Endothelial cell of umbilical vein (primary cell): ENCODE measurements around the gene PAK5. TPM values are rescaled to one million over a fixed set of nuclear protein-coding genes. Genes with fewer than 3 reads are reported as not detected.

ENCODE experiments used
- BruUV-seq: library from RNA; stranded (reverse); fragments of 400-500 nt; replicated peaks from 2 replicates; lab custom pipeline; 2021; lab: Mats Ljungman, UMichigan
- CTCF ChIA-PET: fragments of 300-600, 350-600 bp; sonication (Branson Sonifier 250); formaldehyde crosslinking; loops from one replicate; lab custom pipeline; 2021; ENCODE audit warnings: antibody characterized with exemption, inconsistent platforms; lab: Charles Lee
- POLR2A ChIA-PET: fragments of 300-600, 350-600 bp; sonication (Branson Sonifier 250); formaldehyde crosslinking; loops from one replicate; lab custom pipeline; 2021; ENCODE audit warnings: antibody characterized with exemption, inconsistent platforms; lab: Charles Lee
- DNase-seq: peaks from one replicate; pipeline ENCODE4 v3.0.0-alpha.2; 2011; ENCODE audit warnings: low read depth, low spot score
- FAIRE-seq: peaks from 2 replicates; lab custom pipeline; 2011; peaks lifted over from hg19 to GRCh38; lab: Jason Lieb, UNC
- H2AFZ ChIP-seq: 2 replicates; pipeline ENCODE4 v1.6.0; 2012; ENCODE audit warnings: low read depth, low read length, control low read depth, inconsistent platforms
- H3K27ac ChIP-seq: 2 replicates; pipeline ENCODE4 v1.5.1; 2011; ENCODE audit warnings: low read depth, mild to moderate bottlenecking, control low read depth, low read length, moderate library complexity; ENCODE audit not compliant: insufficient read depth
- H3K27me3 ChIP-seq, 2 experiments: 2 replicates each; pipeline versions ENCODE4 v1.6.0 to v1.6.1; 2011; ENCODE audit warnings: low read length in 2 of 2, mixed read lengths in 1 of 2; ENCODE audit not compliant: control insufficient read depth in 2 of 2, insufficient read depth in 2 of 2
- H3K36me3 ChIP-seq, 2 experiments: 2 replicates in 1 of 2; 3 replicates in 1 of 2; pipeline ENCODE4 v1.5.1; 2011; ENCODE audit warnings: low read length in 2 of 2, mild to moderate bottlenecking in 1 of 2, moderate library complexity in 1 of 2; ENCODE audit not compliant: control insufficient read depth in 2 of 2, insufficient read depth in 2 of 2; ENCODE audit errors: extremely low read depth in 1 of 2
- H3K4me1 ChIP-seq: 3 replicates; pipeline ENCODE4 v1.5.1; 2011; ENCODE audit warnings: mild to moderate bottlenecking, low read length; ENCODE audit not compliant: control insufficient read depth, insufficient read depth; ENCODE audit errors: extremely low read depth
- H3K4me2 ChIP-seq: 2 replicates; pipeline ENCODE4 v1.6.1; 2011; ENCODE audit warnings: low read length, control low read depth, mixed read lengths; ENCODE audit not compliant: insufficient read depth
- H3K4me3 ChIP-seq, 3 experiments: fragments of 200-600 bp in 1 of 3; sonication (generic), shearing (Covaris generic) in 1 of 3; replicated peaks in 1 of 3; 2 replicates each; pipeline ENCODE4 v1.5.1; 2011 to 2016; ENCODE audit warnings: control low read depth in 3 of 3, low read length in 3 of 3, mild to moderate bottlenecking in 2 of 3, inconsistent platforms in 1 of 3, low read depth in 1 of 3, moderate library complexity in 1 of 3; ENCODE audit not compliant: insufficient read depth in 1 of 3
- H3K79me2 ChIP-seq: 2 replicates; pipeline ENCODE4 v1.6.0; 2012; ENCODE audit warnings: low read length, inconsistent platforms; ENCODE audit not compliant: control insufficient read depth, insufficient read depth
- H3K9ac ChIP-seq: replicated peaks from 2 replicates; pipeline ENCODE3; 2011; ENCODE audit warnings: low read length, control low read depth; ENCODE audit not compliant: insufficient read depth; ENCODE audit errors: extremely low read depth
- H3K9me1 ChIP-seq: replicated peaks from 3 replicates; pipeline ENCODE4 v1.6.0; 2011; ENCODE audit warnings: mild to moderate bottlenecking, low read length; ENCODE audit not compliant: control insufficient read depth, insufficient read depth; ENCODE audit errors: extremely low read depth
- H3K9me3 ChIP-seq: replicated peaks from 2 replicates; pipeline ENCODE4 v1.5.1; 2012; ENCODE audit warnings: low read length, inconsistent platforms; ENCODE audit not compliant: control insufficient read depth, insufficient read depth
- H4K20me1 ChIP-seq: replicated peaks from 2 replicates; pipeline ENCODE3; 2011; ENCODE audit warnings: mild to moderate bottlenecking, low read length; ENCODE audit not compliant: control insufficient read depth, insufficient read depth; ENCODE audit errors: extremely low read depth
- CTCF ChIP-seq, 2 donors: IDR thresholded peaks; 1 replicate in 1 of 2; 2 replicates in 1 of 2; pipeline ENCODE4 v1.5.1; 2011; ENCODE audit warnings: low read length in 2 of 2, mild to moderate bottlenecking in 2 of 2, moderate library complexity in 2 of 2, control low read depth in 1 of 2, inconsistent platforms in 1 of 2, low read depth in 1 of 2; ENCODE audit not compliant: insufficient read depth in 1 of 2; ENCODE audit errors: extremely low read depth in 1 of 2
- EZH2 ChIP-seq: IDR thresholded peaks from 2 replicates; pipeline ENCODE4 v1.6.1; 2012; ENCODE audit warnings: borderline replicate concordance, low read depth, mild to moderate bottlenecking, moderate library complexity, low read length, inconsistent platforms; ENCODE audit not compliant: severe bottlenecking
- FOS ChIP-seq: IDR thresholded peaks from 2 replicates; pipeline ENCODE4 v1.6.1; 2011; ENCODE audit warnings: mild to moderate bottlenecking, low read length, moderate library complexity, borderline replicate concordance; ENCODE audit not compliant: insufficient read depth
- GATA2 ChIP-seq: IDR thresholded peaks from 2 replicates; pipeline ENCODE4 v1.7.0; 2011; ENCODE audit warnings: low read depth, mild to moderate bottlenecking, moderate library complexity, mixed read lengths, low read length; ENCODE audit not compliant: insufficient read length, insufficient read depth
- JUN ChIP-seq: IDR thresholded peaks from 2 replicates; pipeline ENCODE4 v1.6.1; 2011; ENCODE audit warnings: borderline replicate concordance, low read depth; ENCODE audit not compliant: insufficient read length, insufficient read depth
- MYC ChIP-seq: IDR thresholded peaks from one replicate; pipeline ENCODE4 v1.6.1; 2011; ENCODE audit warnings: mild to moderate bottlenecking, low read depth, low read length
- POLR2A ChIP-seq: IDR thresholded peaks from 2 replicates; pipeline ENCODE4 v1.6.1; 2012; ENCODE audit warnings: low read depth, mild to moderate bottlenecking, control low read depth, low read length
- POLR2AphosphoS5 ChIP-seq: IDR thresholded peaks from 2 replicates; pipeline ENCODE4 v1.6.1; 2012; ENCODE audit warnings: low read depth, mild to moderate bottlenecking, control low read depth, low read length, moderate library complexity; ENCODE audit not compliant: insufficient read depth
- dilution Hi-C: fragments of 300-500 bp; cut with MboI; formaldehyde crosslinking; loops from one replicate; pipeline ENCODE4 v1.15.0; 2019; ENCODE audit warnings: low sequenced_read_pairs; ENCODE audit not compliant: extremely low pct_ligation_motif_present
- intact Hi-C: fragments of 100-400 bp; cut with micrococcal nuclease; formaldehyde crosslinking; loops from one replicate; pipeline ENCODE4 v1.10.0; 2022
- polyA plus RNA-seq, 4 experiments: library from polyadenylated mRNA; depleted of rRNA in 3 of 4; stranded (reverse) in 3 of 4; unstranded in 1 of 4; fragments of >200 nt; gene quantifications; 2 replicates each; pipeline versions ENCODE4 v1.2.1 to v1.2.3, GENCODE V29; 2011 to 2012; ENCODE audit warnings: missing spikeins in 1 of 4
- total RNA-seq: library from RNA; stranded (reverse); gene quantifications from 2 replicates; pipeline ENCODE4 v1.2.3, GENCODE V29; 2021
- TF ChIP-seq, protein P1 (sequence below): IDR thresholded peaks from 2 replicates; pipeline ENCODE4 v1.6.1; 2011; ENCODE audit not compliant: insufficient read depth, insufficient read length

The PAK5 gene
- total and polyA plus RNA-seq, 2 donors (not counting 3 experiments of a cell fraction or from before 2014, with no cell fraction given): not detected

GRCh38 chr20:9510911-9511310 lies 328.0 kb downstream of the PAK5 start:
- Histone ChIP-seq H3K9me3 (no peaks in the 10 kb centered on the region), H2AFZ (no peak overlapping the region), H3K4me3 (no peak overlapping the region), H3K79me2 (no peaks in the 10 kb centered on the region), H3K9ac (no peak overlapping the region), H4K20me1 (no peaks in the 10 kb centered on the region), H3K27ac (no peak overlapping the region), H3K36me3 (no peaks in the 10 kb centered on the region), H3K4me1 (peaks cover 4% of the 10 kb centered on the region), H3K9me1 (no peaks in the 10 kb centered on the region), H3K4me2 (no peak overlapping the region), H3K27me3 (peaks cover 72 to 97% of the 10 kb centered on the region in 2 experiments)
- FAIRE-seq (no peak), DNase-seq (no peak)
- POLR2A ChIA-PET: no interaction called here
- TF ChIP-seq GATA2: no peak
- TF ChIP-seq, protein P1, sequence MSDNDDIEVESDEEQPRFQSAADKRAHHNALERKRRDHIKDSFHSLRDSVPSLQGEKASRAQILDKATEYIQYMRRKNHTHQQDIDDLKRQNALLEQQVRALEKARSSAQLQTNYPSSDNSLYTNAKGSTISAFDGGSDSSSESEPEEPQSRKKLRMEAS: no peak
- no peak for TF ChIP-seq MYC
- no peak for TF ChIP-seq JUN
- no peak for TF ChIP-seq CTCF (IDR thresholded peaks at IDR 0.05; ENCODE audit: extremely low read depth in 1 of 2, insufficient read depth in 1 of 2, low read depth in 1 of 2, low read length in 2 of 2)
- TF ChIP-seq POLR2AphosphoS5: no peak
- no peak for TF ChIP-seq FOS
- no peak for TF ChIP-seq EZH2
- TF ChIP-seq POLR2A: no peak
- dilution Hi-C loops: no loop called here
- BruUV-seq: no TSS peak
- CTCF ChIA-PET: interaction anchor here (1.0 kb wide), 1 partner anchor 99 kb away, joined by 3 read pairs; no protein-coding TSS in a partner anchor
- intact Hi-C loops: no loop called here
